Measurements from ENCODE around the gene D2HGDH.
A peak's percentile ranks its signal among the peaks of the same experiment; 100 is the strongest.
"Not testable (repeated sequence)": the region's sequence is repeated elsewhere in the genome, so short reads cannot be mapped to it uniquely, and the experiment has no call there.

Gene D2HGDH

DNA sequence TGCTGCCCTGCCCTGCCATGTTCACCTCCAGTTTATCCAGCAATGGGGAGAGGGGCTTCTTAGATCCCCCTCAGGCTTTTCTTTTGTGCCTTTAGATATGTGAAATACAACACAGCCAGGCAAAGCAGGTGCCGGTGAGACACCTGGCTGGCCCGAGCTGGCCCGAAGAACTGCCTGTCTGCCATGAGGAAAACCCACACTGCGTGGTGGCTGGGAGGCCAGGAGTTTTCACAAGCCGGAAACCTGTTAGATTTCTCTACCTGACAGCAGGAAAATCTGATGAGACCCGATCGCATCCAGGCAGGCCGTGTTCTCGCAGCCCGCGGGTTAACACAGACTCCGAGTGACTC, 36.5 kb downstream of the D2HGDH start:
- peak; percentile 56 for DNase-seq

GRCh38 chr2:241771286-241772062, 37.0 kb downstream of the D2HGDH start:
- DNase-seq: peak; percentile 56

DNA sequence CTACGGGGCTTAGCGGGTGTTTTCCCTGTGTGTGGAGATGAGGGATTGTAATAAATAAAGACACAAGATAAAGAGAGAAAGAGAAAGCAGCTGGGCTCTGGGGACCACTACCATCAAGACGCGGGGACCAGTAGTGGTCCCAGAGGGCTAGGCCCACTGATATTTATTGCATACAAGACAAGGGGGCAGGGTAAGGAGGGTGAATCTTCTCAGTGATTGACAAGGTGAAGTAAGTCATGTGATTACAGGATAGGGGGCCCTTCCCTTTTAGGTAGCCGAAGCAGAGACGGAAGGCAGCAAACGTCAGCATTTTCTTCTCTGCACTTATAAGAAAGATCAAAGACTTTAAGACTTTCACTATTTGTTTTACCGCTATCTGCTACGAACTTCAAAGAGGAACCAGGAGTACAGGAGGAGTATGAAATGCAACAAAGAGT, 37.7 kb downstream of the D2HGDH start:
- peak; percentile 68 for DNase-seq

DNA sequence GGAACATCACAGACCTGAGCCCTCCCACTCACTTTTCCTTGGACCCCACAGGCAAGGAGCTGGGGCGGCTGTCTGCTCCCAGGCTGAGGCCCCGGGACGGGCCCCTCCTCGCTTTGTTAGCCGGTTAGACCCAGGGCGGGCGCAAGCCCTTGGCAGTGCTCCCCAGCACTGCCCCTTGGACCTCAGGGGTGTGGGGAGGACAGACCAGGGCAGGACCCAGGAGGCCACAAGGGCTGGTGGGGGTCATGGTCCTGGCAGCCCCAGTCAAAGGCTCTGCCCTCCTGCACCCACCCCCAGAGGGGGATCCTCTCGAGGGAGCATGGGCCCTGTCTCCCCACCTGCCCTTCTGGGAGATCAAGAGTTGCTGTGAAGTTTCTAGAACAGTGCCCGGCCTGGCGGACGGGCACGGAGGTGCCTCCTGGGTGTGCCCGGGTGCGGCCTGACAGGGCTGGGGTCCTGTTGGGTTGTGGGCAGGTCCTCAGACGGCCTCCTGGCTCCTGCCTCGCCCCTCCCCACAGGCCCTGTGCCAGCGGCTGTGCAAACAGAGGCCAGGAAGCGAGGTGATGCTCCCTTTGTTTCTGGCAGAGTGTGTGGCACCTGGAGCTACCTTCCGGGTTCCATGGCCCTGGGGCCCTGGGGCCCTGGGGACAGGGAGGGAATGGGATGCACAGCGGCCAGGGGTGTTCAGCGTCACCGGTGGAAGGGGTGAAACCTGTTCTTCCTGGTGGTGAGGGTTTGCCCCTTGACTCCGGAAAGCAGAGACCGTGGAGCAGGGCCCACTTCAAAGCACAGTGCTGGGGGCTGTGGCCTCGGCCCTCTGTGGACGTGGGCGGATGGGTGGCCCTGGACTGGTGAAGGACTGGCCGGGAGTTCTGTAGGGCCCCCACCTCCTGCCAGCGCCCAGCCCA, 39.3 kb downstream of the D2HGDH start:
- DNase-seq: peak; percentile 62

DNA sequence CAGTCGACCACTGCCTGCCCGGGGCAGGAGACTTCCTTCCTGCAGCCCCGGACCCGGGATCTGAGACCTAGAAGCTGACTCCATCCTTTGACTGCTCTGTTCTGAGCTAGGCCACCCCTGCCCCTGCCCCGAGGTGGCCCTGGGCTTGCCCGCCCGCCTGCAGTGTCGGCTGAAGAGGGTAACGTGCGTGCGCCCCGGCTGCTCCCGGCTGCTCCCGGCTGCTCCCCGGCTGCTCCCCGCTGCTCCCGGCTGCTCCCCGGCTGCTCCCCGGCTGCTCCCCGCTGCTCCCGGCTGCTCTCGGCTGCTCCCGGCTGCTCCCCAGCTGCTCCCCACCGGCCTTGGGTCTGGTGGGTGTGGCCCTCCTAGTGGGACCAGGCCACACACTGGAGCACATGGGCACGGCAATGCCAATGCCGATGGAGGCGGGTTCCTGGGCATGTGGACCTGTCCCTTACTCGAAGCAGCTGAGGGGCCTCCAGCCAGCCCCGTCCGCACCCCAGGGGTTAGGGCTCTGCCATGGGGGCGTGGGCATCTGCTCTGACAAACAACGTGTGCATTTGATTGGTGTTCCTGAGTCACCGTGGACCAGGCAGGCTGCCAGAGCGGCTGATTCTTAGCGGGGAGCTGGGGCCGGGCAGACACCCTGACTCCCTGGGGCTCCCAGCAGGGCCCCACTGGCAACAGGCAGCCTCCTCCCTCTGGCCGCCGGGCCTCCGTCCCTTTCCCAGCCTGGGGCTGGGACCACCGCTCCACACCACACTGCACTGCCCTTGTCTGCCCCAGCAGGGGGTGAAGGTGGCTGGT, 40.2 kb downstream of the D2HGDH start:
- DNase-seq: peak; percentile 60

DNA sequence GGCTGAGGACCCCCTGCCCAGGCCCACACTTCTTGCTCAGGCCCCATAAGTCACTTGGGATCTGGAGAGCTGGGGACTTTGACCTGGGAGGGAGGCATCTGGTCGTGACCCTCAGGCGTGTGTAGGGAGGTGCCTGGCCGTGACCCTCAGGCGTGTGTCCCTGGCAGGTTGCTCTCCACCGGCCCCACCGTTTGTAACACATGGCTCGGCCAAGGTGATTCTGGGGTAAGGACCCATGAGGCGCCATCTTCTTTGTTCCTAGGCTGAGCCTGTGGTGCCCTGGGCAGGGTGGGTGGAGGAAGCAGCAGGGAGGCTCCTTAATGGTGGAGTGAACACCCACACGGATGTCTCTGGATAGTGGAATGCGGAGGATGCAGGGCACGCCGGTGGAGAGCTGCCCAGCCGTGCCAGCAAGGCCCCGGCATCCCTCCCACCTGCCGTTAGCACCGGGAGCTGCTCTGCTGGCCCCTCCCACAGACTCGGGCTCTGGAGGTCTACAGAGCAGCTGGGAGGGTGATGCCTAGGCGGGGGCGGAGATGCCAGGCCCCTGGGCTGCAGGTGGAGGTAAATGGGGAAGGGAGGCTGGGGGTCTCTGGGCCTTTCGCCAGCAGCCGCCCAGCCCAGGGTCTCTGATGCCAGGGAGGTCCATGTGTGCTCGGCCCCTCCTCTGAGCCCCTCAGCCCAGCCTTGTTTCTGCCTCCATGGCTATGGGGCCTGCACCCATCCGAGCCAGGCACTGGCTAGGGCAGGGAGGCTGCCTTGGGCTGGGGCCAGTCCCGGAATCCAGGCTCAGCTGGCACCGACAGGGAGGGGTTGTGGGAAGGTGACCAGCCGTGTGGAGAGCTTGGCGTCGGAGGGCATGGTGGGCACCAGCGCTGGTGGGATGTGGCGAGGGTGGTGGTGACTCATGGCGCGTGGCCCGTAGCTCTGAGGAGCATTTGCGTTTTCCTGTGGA, 41.1 kb downstream of the D2HGDH start:
- peak; percentile 53 for DNase-seq

DNA sequence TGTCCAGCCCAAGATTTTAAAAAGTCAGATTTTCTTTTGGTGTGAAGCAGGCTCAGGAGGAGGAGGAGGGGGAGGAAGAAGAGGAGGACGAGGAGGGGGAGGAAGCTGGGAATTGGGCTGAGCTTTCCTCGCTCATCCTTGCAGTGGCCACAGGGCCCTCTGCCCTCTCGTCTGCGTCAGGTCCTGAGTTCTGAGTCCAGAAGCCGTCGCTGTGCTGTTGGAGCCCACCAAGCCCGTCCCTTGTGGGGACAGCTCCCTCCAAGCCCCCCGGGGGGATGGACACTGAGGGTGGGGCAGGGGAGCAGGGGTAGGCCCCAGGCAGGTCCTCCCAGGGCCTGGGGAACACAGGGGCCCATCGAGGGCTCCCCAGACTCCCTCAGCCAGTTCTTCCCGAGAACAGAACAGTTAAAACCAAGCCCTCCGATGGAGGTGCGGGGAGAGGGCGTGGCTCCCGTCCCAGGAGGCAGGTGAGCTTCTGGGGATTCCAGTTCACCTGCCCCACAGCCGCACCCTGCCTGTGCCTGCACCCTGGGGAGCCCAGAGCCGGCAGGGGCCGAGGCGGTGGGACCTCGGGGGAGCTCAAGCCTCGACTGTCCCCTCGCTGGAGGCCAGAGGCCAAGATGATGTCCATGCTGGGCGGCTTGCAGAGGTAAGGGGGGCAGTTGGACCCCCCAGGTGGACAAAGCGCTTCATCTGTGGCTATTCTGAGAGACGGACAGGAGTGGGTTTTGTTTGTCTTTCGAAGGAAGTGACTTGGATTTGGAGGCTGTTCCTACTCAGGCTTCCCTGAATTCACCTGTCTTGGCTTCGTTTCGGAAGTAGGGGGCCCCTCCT, 42.1 kb downstream of the D2HGDH start, which contains the start of gene GAL3ST2:
TSS of gene GAL3ST2 (plus strand) at position 487 of the 834 bp plus-strand sequence. CDS start at position 621, 134 bp downstream.
- DNase-seq: peak; percentile 50

- peak; percentile 56 for DNase-seq
Observed at GRCh38 chr2:241777170-241777685, 42.8 kb downstream of the D2HGDH start.

- peak; percentile 49 for DNase-seq
Observed at GRCh38 chr2:241777686-241778627, 43.5 kb downstream of the D2HGDH start.

DNA sequence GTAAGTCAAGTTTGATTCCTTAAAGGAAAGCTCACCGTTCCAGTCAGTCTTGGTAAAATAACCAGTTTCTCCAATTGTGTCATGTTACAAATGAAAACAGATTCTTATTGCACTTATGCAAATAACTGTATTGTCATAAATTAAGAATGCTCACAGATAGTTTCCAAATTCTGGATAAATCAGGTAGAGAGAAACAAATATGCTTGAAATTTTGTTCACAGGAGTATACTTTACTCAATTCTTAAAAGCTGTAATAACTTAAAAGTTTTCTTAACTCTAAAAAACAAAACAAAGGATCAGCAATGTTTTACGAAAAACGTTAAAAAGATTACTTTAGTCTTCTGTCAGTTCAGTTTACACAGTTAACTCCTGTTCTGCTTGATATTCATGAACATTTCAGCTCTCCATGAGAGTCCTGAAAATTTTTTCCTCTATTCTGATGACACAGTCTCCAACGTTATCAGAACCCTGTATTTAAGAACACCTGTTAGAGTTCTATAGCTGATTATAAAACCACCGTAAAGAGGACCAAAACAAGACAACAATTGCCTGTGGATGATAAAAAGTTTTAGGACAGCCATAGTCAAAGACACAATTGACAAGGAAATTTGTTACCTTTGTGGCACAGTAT, 46.6 kb downstream of the D2HGDH start:
- no peak for DNase-seq

DNA sequence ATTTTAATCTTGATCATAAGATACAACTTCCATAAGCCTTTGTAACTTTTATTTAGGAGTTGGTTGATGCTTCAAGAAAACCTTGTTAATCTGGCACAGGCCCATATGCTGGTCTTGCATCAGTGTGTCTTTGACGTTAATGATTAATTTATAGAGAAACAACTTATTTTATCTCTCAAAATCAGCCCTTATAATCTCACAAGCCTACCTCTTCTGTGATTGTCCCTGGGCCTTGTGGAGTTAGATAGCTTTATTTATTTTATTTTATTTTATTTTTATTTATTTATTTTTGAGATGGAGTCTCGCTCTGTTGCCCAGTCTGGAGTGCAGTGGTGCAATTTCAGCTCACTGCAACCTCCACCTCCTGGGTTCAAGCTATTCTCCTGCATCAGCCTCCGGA, 47.6 kb downstream of the D2HGDH start:
- not testable (repeated sequence) for DNase-seq

DNA sequence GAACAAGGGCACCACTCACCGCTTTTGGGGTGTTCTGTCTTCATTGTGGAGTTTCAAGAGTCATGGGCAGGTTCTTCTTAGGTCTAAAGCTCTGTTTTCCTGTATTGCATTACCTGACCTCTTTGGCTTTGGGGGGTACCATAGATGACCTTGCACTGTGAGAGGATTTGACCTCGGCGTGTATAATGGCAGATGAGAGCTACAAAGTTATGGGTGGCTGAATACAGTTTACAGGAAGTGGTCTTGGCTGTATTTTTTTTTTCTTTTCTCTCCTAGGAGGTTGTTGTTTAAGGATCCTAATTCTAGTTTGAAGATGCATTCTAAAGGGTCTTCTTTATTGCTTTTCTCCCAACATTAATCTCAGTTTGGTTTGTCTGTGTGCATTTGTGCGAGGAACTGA, 53.7 kb downstream of the D2HGDH start:
- no peak for DNase-seq

DNA sequence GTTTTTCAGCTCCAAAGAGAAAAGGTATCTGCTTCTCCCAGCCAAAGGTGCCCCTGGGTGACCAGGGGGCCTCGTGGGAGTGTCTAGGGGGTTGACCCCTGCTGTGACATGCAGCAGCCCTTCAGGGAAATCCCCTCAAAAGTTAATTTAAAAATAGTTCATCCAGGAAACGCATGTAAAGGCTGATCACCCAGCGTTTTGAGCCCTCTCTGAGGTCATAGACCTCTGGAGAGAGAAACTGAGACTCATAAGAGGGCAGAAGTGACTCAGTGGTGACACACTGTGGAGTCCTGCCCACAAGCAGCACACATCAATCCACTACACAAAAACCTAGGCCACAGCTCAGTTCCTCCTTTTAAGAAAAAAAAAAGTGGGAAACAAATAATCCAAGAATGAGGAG, 54.1 kb downstream of the D2HGDH start:
- DNase-seq: peak; percentile 71

GRCh38 chr2:241791385-241791784, 57.0 kb downstream of the D2HGDH start:
- not testable (repeated sequence) for DNase-seq

DNA sequence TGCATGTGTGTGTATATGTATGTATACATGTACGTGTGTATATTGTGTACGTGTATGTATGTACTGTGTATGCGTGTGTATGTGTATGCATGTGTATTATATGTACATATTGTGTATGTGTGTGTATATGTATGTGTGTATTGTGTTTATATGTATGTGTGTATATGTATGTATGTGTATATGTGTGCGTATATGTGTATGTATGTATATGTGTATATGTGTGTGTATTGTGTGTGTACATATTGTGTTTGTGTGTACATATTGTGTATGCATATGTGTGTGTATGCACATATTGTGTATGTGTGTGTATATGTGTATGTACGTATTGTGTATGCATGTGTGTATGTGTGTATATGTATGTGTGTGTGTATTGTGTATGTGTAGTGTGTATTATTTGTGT, 59.0 kb downstream of the D2HGDH start:
- no peak for DNase-seq

GRCh38 chr2:241794250-241794823, 59.9 kb downstream of the D2HGDH start:
- DNase-seq: peak; percentile 47

GRCh38 chr2:241795021-241795999, 60.9 kb downstream of the D2HGDH start:
- DNase-seq: peak; percentile 58

All from activated effector memory CD4-positive, alpha-beta T cell treated with anti-CD3 and anti-CD28 coated beads, Interleukin-2, amount 50 U/mL, for 16 hours (primary cell).